GM18505 (cell line): ENCODE measurements around the gene PRRX1.

ENCODE experiments used
- ATAC-seq: cut with Tn5 transposase; IDR thresholded peaks from one replicate; pipeline ENCODE4 v1.9.1; 2021; ENCODE audit not compliant: unreplicated experiment
- POLR2A ChIP-seq: IDR thresholded peaks from 4 replicates; pipeline ENCODE4 v1.6.1; 2011; ENCODE audit warnings: borderline replicate concordance; ENCODE audit not compliant: insufficient read depth, insufficient read length; ENCODE audit errors: extremely low read depth

Gene PRRX1

DNA sequence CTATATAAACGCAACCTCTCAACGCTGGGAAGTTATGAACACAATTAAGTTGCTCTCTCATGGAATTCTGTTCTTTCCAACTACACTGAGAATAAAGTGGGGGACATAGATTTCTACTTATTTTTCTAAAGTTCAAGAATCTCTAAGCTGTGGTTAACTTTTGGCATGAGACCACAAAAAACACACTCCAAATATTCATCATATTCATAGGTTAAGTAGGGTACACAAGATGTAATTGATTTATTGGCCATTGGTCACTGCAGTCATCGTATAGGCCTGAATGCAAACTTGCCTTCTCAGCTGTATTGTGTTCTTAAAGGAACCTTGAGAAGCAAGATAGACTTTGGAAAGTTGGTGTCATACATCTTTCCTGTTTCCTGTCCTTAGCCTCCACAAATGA lies 40.3 kb downstream of the PRRX1 start:
- no peak for TF ChIP-seq POLR2A
- ATAC-seq = no peak

DNA sequence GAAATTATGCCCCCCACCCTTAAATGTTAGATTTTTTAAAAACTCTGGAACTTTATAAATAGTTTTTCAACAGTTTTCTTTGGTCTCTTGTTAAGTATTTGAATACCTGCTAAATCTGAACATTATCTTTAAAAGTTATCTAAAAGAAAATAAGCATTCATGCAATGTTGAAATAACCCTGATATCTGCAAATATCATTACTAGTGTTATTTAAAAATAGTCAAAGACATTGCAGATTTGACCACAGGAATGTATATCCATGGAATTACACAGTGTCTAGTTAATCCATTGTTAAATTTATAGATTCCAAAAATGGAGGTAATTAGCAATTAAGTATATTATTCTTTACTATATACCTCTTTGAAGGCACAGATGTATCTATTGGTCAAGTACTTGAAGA lies 42.0 kb downstream of the PRRX1 start:
- TF ChIP-seq POLR2A = no peak
- no peak for ATAC-seq

DNA sequence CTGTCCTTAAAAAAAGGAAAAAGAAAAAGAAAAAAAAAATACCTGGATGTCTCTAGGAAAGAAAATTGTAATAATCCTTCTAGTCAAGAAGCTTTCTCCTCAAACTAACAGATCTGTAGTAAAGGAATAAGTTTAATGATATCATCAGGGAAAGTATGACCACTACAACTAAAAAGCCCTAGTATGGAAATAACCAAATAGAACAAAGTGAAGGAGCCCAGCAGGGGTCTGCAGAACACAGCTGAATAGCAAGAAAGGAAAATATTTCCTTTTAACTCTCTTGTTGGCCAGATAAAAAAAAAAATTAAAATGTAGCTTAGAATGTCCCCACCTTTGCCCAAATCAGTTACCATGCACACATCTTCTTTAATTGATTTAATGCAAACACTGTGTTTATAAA lies 43.2 kb downstream of the PRRX1 start:
- TF ChIP-seq POLR2A = no peak
- no peak for ATAC-seq

DNA sequence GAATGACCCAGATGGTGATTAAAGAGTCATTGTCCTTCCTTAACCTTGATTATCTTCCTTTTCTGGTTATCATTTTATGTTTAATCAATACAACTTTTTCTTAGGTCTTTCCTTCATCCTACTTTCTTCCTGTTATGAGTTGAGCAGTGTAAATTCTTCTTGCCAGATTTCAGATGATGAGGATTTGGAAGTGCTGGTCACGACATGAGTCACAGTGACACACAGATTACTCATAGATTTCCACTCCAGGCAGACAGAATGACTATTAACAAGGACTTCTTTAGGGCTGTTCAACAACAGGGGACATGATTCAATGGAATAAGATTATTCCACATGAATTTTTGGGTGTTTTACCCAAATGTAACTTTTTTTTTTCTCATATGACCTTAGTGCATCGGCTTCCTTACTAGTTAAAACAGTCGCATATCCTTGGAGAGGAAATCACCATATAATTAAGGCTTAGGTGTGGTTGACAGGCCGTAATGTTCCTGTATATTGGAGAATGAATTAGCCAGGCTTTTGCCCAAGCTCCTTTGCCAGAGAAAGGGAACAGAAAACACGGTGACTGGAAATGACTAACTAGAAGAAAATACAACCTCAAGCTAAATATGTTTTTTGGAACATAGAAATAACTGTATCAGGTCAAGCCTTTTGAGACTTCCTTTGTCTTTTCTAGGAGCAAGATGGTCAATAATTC lies 44.2 kb downstream of the PRRX1 start:
- no peak for TF ChIP-seq POLR2A
- no peak for ATAC-seq

DNA sequence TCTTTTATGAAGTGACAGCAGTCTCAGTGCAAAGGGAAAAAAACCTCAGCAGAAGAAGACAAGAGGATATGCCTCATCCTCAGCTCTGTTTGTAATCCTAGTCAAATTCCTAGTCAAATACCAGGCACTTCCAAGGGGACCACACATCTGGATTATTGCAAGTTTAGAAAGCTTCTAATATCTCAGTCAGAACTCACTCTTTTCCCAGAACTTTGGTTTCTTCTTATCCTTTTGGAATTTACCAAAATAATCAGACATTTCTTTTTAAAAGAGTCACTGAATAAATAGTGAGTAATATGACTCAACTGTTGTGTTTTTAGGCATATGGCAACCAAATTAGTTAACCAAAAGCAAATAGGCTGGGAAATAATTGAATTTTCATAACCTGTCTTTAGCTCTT lies 47.8 kb downstream of the PRRX1 start:
- TF ChIP-seq POLR2A = no peak
- no peak for ATAC-seq

DNA sequence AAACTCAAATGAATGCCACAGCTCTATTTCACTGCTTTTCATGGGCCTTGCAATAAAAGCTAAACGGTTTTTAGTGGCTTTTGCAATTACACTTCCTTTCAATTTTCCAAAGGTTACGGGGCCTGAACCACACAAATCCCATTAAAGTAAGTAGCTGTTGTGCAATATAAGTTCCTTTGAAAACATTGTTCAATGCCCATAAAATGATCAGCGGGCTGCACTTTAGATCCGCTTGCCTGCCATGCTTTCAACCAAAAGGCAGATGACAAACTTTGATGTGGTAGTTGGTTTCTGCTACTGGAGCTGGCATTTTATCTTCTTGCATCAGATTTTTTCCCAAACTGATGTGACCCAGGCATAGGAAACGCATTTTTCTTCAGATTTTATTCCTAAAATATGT lies 50.2 kb downstream of the PRRX1 start:
- no peak for ATAC-seq
- TF ChIP-seq POLR2A = no peak

DNA sequence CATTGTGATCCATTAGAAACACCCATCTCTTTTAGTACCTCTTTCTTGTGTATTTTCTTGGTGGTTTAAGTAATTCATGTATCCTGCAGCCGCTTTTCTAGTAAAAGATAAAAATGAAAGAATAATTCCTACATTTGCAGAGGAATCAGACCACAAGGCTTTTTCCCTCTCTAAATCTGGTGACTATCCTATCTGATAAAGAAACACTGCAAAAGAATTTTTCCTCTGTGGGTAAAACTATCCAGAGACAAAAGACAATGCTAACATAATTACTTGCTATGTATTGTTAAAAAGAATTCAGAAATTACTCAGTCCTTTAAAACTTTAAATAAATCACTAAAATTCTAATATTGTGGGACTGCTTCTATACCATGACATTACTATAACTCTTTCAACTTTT lies 51.0 kb downstream of the PRRX1 start:
- ATAC-seq = no peak
- no peak for TF ChIP-seq POLR2A

DNA sequence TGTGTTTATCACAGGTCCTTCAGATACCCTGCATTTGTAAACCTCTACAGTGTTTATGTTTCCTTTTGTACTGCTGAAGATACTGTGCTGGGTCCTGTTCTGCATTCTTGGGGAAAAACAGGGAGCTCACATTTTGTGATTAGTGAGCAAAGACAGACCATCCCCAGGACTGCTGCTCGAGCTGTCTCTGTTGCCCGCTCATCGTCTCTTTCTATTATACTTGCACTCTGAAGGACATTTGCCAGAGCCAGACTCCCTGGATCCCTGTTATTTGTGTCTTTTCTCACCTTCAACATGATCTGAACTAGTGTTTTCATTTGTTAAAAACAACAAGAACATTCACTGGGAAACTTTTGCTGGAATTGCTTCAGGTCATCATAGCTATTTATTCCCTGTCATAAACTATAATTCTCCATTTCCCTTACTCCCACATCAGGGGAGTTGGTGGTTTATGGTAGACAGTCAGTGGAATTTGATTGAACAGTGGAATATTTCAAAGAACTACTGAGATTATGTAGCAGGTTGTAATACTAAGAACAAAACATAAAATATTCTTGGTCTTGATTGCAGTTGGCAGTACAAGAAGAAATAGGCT lies 53.0 kb downstream of the PRRX1 start:
- no peak for TF ChIP-seq POLR2A
- ATAC-seq = no peak

DNA sequence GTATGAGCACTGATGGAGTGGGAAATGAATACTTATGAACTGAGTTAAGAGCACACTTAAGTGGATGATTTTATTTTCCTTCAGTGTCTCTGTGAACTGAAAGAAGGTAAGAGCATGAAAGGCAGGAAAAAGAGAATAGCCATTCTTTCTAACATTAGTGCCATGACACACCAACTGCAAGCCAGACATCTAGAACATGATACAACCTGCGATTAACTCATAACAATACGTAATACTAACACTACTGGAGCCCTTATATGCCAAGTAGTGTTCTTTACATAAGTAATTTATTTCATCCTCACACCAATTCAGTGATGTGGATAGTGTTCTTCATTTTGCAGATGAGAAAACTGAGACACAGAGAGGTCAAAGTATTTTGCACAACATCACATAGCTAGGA lies 56.7 kb downstream of the PRRX1 start:
- ATAC-seq = no peak
- no peak for TF ChIP-seq POLR2A

DNA sequence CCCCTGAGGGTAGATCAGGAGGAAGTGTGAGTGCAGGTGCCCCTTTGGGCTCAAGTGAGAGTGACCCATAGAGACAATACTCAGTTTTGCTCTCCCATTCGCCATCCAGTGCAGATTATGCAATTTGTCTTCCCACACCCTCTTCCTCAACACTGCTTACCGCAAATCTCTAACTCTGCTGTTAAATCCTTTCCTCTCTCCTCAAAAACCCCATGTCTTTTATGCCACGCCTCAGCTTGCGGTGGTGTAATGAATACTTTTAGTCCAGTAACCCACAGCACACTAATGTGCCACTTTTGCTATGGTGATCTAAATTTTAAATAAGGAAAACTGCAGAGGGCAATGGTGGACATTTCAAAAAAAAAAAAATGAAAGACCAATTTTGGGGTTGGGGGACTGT lies 57.7 kb downstream of the PRRX1 start:
- ATAC-seq = no peak
- TF ChIP-seq POLR2A = no peak

DNA sequence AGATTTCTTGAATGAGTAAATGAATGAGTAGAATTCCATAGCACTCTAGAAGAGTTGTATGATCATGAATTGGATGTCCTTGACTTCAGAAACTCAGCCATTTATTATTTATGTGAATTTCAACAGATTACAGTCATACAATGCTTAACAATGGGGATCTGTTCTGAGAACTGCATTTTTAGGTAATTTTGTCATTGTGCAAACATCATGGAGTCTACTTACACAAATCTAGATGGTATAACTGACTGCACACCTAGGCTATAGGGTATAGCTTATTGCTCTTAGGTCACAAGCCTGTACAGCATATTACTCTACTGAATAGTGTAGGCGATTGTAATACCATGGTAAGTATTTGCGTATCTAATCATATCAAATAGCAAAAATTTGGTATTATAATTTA lies 59.6 kb downstream of the PRRX1 start:
- no peak for TF ChIP-seq POLR2A
- ATAC-seq = no peak

DNA sequence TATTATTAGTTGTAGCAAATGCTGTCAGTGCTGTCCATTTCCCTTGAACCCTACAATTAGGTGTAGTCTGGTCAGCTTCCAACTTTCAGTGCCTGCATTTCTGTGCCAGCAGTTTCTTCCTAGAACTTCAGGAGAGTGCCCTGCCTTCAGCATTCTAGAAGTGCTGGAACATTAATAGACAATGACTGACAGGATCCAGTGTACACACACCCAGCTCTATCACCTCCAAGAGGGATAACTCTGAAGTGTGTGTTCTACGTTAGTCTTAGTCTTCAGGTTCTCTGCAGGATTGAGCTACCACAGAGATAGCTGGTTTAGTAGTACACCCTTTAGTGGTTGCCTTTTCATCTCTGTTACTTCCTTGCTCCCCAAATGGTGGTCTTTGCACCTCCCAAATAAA lies 61.4 kb downstream of the PRRX1 start:
- ATAC-seq = no peak
- no peak for TF ChIP-seq POLR2A

DNA sequence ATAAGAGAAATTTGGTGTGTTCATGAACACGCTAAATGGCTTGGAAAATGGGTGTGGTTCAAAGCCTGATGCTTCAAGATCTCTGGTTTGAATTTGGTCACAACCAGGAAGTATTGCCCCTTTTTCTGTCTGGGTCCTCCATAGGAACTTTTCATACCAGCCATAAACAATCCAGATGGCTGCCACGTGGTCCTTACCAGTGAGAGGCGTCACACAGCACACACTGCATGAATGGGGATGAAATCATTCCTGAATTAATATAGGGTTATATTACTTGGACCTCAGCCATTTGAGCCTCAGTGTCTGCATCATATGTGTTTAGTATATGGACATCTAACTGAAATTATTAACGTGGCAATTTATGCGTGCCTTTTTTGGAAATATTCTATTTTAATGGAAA lies 64.0 kb downstream of the PRRX1 start:
- ATAC-seq = no peak
- no peak for TF ChIP-seq POLR2A

DNA sequence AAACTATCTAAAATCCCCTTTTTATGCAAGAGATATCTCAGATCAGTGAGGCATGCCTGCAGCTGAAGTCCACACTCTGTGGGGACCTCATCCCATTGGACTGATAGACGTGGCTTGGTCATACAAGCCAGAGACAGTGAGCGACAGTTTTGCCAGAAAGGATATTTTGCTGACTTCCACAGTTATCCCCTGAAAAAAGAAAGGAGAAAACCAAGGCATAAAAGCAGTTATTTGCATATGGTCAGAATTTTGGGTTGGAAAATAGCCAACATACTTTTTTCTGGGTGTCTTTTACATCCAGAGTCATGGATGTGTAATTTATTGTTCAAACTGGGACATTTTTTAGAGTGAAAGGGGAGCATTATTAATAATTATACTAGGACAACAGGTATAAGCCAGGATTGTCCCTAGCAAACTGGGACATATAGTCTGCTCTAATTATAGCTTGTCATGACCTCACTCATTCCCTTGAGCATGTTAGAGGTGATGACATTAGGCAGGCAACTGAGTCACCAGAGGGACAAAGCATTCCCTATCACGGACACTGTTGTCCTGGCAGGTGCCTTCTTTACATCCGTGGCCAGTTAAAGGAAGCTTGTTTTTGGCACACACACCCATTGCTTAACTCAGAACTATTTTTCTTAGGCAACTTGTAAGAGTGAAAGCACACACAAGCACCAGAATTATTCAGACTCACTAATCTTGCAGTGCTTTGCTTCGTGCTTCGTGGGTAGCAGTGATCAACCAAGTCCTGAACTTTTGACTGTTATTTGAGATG lies 65.5 kb downstream of the PRRX1 start:
- no peak for TF ChIP-seq POLR2A
- ATAC-seq = no peak
